T-helper 17 cell (primary cell): ENCODE results near the gene TEX52. TPM values are rescaled to one million over a fixed set of nuclear protein-coding genes. Genes with fewer than 3 reads are reported as not detected.
A peak's percentile ranks its signal among the peaks of the same experiment; 100 is the strongest.
"Not testable (repeated sequence)": the region's sequence is repeated elsewhere in the genome, so short reads cannot be mapped to it uniquely, and the experiment has no call there.

ENCODE experiments used
- ATAC-seq: fragments of 150-1000 bp; cut with Tn5 transposase; 2 replicates; pipeline ENCODE4 v1.10.0; 2021; ENCODE audit warnings: mild to moderate bottlenecking, moderate library complexity
- DNase-seq, 3 donors: peaks; one replicate each; pipeline versions ENCODE4 v3.0.0 to v3.0.0-alpha.2; 2020 to 2021
- H3K9me3 ChIP-seq: one replicate; pipeline ENCODE4 v1.7.0; 2013; ENCODE audit warnings: low read length, mild to moderate bottlenecking; ENCODE audit not compliant: control insufficient read depth, poor library complexity, severe bottlenecking
- H3K27ac Mint-ChIP-seq: one replicate; pipeline ENCODE4 v1.8.0; 2022; ENCODE audit warnings: mild to moderate bottlenecking, moderate library complexity, mixed read lengths
- H3K27me3 Mint-ChIP-seq: one replicate; pipeline ENCODE4 v1.8.0; 2022; ENCODE audit warnings: mixed read lengths
- H3K36me3 Mint-ChIP-seq: one replicate; pipeline ENCODE4 v1.8.0; 2022; ENCODE audit warnings: low read depth, mixed read lengths
- H3K4me1 Mint-ChIP-seq: one replicate; pipeline ENCODE4 v1.8.0; 2022; ENCODE audit warnings: mild to moderate bottlenecking, mixed read lengths
- H3K4me3 Mint-ChIP-seq: one replicate; pipeline ENCODE4 v1.8.0; 2022; ENCODE audit warnings: mild to moderate bottlenecking, moderate library complexity, mixed read lengths
- total RNA-seq, 4 donors: library from RNA in 2 of 4; stranded (reverse) in 2 of 4; gene quantifications; one replicate each; pipeline ENCODE4 v1.2.3 and lab custom pipeline; 2022 to 2026

Gene TEX52
- total RNA-seq, 2 donors from 2014 or later: not detected

DNA sequence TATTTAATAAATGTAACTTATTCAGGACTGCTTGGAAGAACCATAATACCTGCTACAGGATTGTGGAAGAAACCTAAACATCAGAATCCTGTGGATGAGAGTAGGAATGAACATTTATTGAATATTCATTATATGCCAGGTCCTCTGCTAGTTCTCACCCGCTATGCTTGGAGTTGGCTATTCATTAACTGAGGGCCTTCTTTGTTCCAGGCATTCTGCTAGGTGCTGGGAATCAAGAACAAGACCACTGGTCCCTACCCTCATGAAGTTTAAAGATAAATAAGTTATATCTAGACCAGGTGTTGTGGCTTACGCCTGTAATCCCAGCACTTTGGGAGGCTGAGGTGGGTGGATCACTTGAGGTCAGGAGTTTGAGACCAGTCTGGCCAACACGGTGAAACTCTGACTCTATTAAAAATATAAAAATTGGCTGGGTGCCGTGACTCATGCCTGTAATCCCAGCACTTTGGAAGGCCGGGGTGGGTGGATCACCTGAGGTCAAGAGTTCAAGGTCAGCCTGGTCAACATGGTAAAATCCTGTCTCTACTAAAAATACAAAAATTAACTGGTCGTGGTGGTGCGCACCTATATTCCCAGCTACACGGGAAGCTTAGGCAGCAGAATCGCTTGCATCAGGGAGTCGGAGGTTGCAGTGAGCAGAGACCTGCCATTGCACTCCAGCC, 30.1 kb upstream of the TEX52 start:
- DNase-seq (no peak), ATAC-seq (no peak)
- no peaks in the 10 kb centered on the region for H3K9me3 ChIP-seq
- Mint-ChIP-seq H3K27me3 (no peaks in the 10 kb centered on the region), H3K4me3 (no peak overlapping the region), H3K4me1 (peaks cover 23% of the 10 kb centered on the region), H3K27ac (no peak overlapping the region), H3K36me3 (peaks cover 6% of the 10 kb centered on the region)

- H3K9me3 ChIP-seq: no peaks in the 10 kb centered on the region
- H3K4me3 Mint-ChIP-seq: no peak overlapping the region
- peaks cover 20% of the 10 kb centered on the region for H3K4me1 Mint-ChIP-seq
- ATAC-seq (no peak), DNase-seq (no peak)
- peak overlapping the region; percentile 61 for H3K27ac Mint-ChIP-seq
- H3K27me3 Mint-ChIP-seq: no peaks in the 10 kb centered on the region
- peaks cover 3% of the 10 kb centered on the region for H3K36me3 Mint-ChIP-seq
Measured at GRCh38 chr12:2884810-2885209, 28.0 kb upstream of the TEX52 start.

- H3K4me3 Mint-ChIP-seq: peak overlapping the region; percentile 96
- no peak for ATAC-seq
- peaks cover 11% of the 10 kb centered on the region for H3K36me3 Mint-ChIP-seq
- H3K4me1 Mint-ChIP-seq: peaks cover 35% of the 10 kb centered on the region
- no peaks in the 10 kb centered on the region for H3K27me3 Mint-ChIP-seq
- no peaks in the 10 kb centered on the region for H3K9me3 ChIP-seq
- DNase-seq: no peak
- peak overlapping the region; percentile 99 for H3K27ac Mint-ChIP-seq
Measured at GRCh38 chr12:2879853-2880252, 23.0 kb upstream of the TEX52 start.

DNA sequence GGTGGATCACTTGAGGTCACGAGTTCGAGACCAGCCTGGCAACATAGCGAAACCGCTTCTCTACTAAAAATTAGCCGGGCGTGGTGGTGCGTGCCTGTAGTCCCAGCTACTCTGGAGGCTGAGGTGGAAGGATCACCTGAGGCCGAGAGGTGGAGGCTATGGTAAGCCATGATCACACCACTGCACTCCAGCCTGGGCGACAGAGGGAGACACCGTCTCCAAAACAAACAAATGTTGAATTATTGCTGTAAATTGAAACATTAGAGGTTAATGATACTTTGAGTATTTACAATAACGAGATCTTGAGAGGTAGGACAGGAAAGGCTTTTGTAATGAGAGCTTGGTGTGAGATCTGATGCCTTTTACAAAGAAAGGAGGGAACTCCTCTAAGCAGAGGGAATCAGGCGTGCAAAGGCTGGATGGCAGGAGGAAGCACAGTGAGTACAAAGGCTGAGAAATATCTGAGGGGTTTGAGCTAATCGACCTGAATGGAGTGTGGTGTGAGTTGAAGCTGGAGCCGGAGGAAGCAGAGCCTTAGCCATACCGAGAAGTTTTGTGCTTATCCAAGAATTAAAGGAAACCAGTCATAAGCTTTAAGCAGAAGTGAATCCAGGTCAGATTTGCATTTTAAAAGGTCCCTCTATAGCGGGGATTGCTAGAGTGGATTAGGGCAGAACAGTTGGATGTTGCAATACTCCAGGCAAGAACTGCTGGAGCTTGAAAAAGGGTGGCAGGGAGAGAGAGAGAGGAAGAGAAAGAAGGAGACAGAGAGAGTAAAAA, 21.3 kb upstream of the TEX52 start:
- H3K4me3 Mint-ChIP-seq: peak overlapping the region; percentile 96
- no peaks in the 10 kb centered on the region for H3K9me3 ChIP-seq
- H3K4me1 Mint-ChIP-seq: peaks cover 30% of the 10 kb centered on the region
- DNase-seq: no peak
- H3K27me3 Mint-ChIP-seq: no peaks in the 10 kb centered on the region
- peaks cover 8% of the 10 kb centered on the region for H3K36me3 Mint-ChIP-seq
- H3K27ac Mint-ChIP-seq: peak overlapping the region; percentile 99
- peak; percentile 32 for ATAC-seq

- H3K4me1 Mint-ChIP-seq: peaks cover 30% of the 10 kb centered on the region
- H3K27ac Mint-ChIP-seq: peak within 1 kb of the TSS; percentile 99
- H3K27me3 Mint-ChIP-seq: no peaks in the 10 kb centered on the region
- DNase-seq: peak; percentile 79 to 82 (median 82)
- peak within 1 kb of the TSS; percentile 96 for H3K4me3 Mint-ChIP-seq
- ATAC-seq: peak; percentile 82
- H3K9me3 ChIP-seq: no peaks in the 10 kb centered on the region
- H3K36me3 Mint-ChIP-seq: peaks cover 8% of the 10 kb centered on the region
Measured at GRCh38 chr12:2877047-2877952, 20.5 kb upstream of the TEX52 start, which contains the start of the genes FOXM1 and RHNO1. Gene FOXM1 (minus strand): TSS chr12:2877174. CDS start chr12:2874478, 2,696 bp downstream. Gene RHNO1 (plus strand): TSS chr12:2877223. CDS start chr12:2885367, 8,144 bp downstream.

DNA sequence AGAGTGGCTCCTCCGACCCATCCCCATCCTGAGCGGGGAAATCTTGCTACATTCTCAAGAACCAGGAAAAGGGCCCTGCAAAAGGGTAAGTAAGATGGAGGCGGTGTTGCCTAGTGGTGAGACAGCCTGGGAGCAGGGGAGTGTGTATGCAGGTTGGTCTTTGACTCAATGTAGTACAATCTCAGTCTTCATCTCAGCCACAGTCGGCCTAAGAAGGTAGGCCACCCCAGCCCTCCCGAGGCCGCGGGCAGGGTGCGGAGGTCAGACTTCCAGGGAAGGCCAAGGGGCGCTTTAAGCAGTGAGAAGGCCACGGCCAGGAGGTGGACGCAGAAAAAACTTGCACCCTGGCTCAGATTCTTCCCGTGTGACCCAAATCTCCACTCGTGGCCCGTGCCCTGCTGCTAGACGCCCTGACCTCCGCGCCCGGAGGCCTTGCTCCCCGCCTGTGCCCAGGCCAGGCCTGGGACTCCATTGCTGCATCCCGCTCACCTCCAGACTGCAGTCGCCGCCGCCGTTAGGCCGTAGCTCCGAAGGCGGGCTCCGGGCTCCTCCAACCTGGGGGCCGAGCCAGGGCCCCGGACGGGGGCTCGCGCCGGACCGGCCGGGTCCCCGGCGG, 19.7 kb upstream of the TEX52 start:
- peaks cover 8% of the 10 kb centered on the region for H3K36me3 Mint-ChIP-seq
- H3K27ac Mint-ChIP-seq: peak overlapping the region; percentile 99
- H3K4me1 Mint-ChIP-seq: peaks cover 28% of the 10 kb centered on the region
- DNase-seq: no peak
- no peaks in the 10 kb centered on the region for H3K9me3 ChIP-seq
- ATAC-seq: peak; percentile 54
- no peaks in the 10 kb centered on the region for H3K27me3 Mint-ChIP-seq
- peak overlapping the region; percentile 88 for H3K4me3 Mint-ChIP-seq

- not testable (repeated sequence) for H3K4me3 Mint-ChIP-seq, H3K27me3 Mint-ChIP-seq, H3K4me1 Mint-ChIP-seq, H3K9me3 ChIP-seq, ATAC-seq, DNase-seq, H3K36me3 Mint-ChIP-seq
- peak overlapping the region; percentile 78 for H3K27ac Mint-ChIP-seq
Measured at GRCh38 chr12:2868986-2869632, 12.3 kb upstream of the TEX52 start.

- Mint-ChIP-seq H3K27me3 (no peaks in the 10 kb centered on the region), H3K36me3 (no peaks in the 10 kb centered on the region), H3K27ac (peak overlapping the region; percentile 60), H3K4me3 (no peak overlapping the region), H3K4me1 (peaks cover 6% of the 10 kb centered on the region)
- ATAC-seq: no peak
- H3K9me3 ChIP-seq: no peaks in the 10 kb centered on the region
- no peak for DNase-seq
Measured at GRCh38 chr12:2864198-2864597, 7.4 kb upstream of the TEX52 start.

DNA sequence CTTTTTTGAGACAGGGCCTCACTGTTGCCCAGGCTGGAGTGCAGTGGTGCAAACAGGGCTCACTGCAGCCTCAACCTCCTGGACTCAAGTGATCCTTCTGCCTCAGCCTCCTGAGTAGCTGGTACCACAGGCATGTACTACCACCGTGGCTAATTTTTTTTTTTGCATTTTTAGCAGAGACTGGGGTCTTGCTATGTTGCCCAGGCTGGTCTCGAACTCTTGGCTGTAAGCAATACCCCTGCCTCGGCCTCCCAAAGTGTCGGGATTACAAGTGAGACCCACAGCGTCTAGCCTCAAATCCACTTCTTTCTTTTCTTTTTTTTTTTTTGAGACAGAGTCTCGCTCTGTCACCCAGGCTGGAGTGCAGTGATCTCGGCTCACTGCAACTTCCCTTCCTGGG, 6.6 kb upstream of the TEX52 start:
- H3K36me3 Mint-ChIP-seq, H3K27ac Mint-ChIP-seq, H3K4me1 Mint-ChIP-seq, H3K9me3 ChIP-seq, DNase-seq, H3K4me3 Mint-ChIP-seq, H3K27me3 Mint-ChIP-seq, ATAC-seq: not testable (repeated sequence)

DNA sequence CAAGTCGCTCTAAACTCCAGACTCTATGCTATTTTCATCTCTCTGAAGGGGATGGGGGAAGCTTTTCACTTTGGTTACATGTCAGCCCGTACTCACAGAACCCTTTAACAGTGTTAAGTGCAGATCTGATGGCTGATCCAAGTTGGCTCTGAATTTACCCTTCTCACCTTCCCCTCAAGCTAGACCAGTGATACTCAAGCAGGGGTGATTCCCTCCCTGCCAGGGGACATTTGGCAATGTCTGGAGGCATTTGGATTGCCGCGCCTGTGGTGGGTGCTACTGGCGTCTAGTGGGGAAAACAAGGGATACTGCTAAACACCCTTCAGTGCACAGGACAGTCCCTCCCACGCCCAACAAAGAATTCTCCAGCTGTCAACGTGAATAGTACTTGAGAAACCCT, 6.0 kb upstream of the TEX52 start:
- H3K27me3 Mint-ChIP-seq: no peaks in the 10 kb centered on the region
- DNase-seq (no peak), ATAC-seq (no peak)
- H3K27ac Mint-ChIP-seq: no peak overlapping the region
- no peaks in the 10 kb centered on the region for H3K36me3 Mint-ChIP-seq
- peaks cover 6% of the 10 kb centered on the region for H3K4me1 Mint-ChIP-seq
- no peaks in the 10 kb centered on the region for H3K9me3 ChIP-seq
- H3K4me3 Mint-ChIP-seq: no peak overlapping the region

GRCh38 chr12:2860170-2860569, 3.3 kb upstream of the TEX52 start:
- H3K4me1 Mint-ChIP-seq: peaks cover 4% of the 10 kb centered on the region
- no peak for DNase-seq
- H3K36me3 Mint-ChIP-seq: no peaks in the 10 kb centered on the region
- no peak for ATAC-seq
- H3K9me3 ChIP-seq: no peaks in the 10 kb centered on the region
- H3K4me3 Mint-ChIP-seq: no peak overlapping the region
- no peaks in the 10 kb centered on the region for H3K27me3 Mint-ChIP-seq
- H3K27ac Mint-ChIP-seq: no peak overlapping the region

DNA sequence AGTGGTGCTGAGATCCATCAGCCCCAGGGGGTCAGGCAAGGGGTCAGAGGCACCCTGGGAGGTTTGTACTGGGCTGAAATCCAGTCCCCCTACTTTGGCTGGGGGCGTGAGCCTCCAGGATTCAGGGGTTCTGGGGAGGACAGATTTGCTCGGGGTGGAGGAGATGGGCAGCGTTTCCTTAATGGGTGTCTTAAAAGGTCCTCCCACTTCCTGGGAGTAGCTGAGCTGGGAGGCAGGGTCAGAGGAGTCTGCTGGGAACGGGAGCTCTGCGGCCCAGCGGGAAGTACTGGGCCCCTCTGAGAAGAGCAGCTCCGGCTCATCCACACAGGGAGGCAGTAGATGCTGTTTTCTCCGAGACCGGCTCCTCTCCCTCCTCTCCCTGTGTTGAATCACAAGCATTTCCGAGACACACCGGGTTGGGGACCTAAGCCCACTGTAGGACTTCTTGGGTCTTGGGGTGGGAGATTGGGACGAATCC, 2.1 kb upstream of the TEX52 start:
- ATAC-seq (no peak), DNase-seq (no peak)
- no peaks in the 10 kb centered on the region for H3K36me3 Mint-ChIP-seq
- H3K4me1 Mint-ChIP-seq: peaks cover 4% of the 10 kb centered on the region
- H3K27ac Mint-ChIP-seq: peak overlapping the region; percentile 81
- H3K27me3 Mint-ChIP-seq: no peaks in the 10 kb centered on the region
- no peaks in the 10 kb centered on the region for H3K9me3 ChIP-seq
- no peak overlapping the region for H3K4me3 Mint-ChIP-seq
